ENCODE measurements around the gene BDH1. TPM values are rescaled to one million over a fixed set of nuclear protein-coding genes. Genes with fewer than 3 reads are reported as not detected.

BDH1 gene
- total RNA-seq, 1 experiment from 2014 or later, result 57.6 TPM

- ChIA-PET POLR2A (ENCODE audit: low non-redundant PET) (no interaction called here), CTCF (no interaction called here)
- Histone ChIP-seq H3K4me1 (ENCODE audit: insufficient read depth, low read length, poor library complexity, severe bottlenecking) (peaks cover 15% of the 10 kb centered on the region), H3K27me3 (replicated peaks; ENCODE audit: insufficient read depth, low read depth, low read length, poor library complexity) (no peaks in the 10 kb centered on the region), H3K27ac (ENCODE audit: low read depth, low read length, poor library complexity, severe bottlenecking) (no peak overlapping the region), H3K4me3 (ENCODE audit: low read depth, low read length, poor library complexity, severe bottlenecking) (no peak overlapping the region), H3K36me3 (ENCODE audit: insufficient read depth, low read length, poor library complexity, severe bottlenecking) (peaks cover 2% of the 10 kb centered on the region), H3K9me3 (ENCODE audit: low read depth, low read length, poor library complexity, severe bottlenecking) (no peaks in the 10 kb centered on the region)
- TF ChIP-seq CTCF (conservative IDR thresholded peaks at IDR 0.05; ENCODE audit: low read depth, low read length) (no peak), EZH2 (IDR thresholded peaks at IDR 0.05; ENCODE audit: borderline replicate concordance, low read depth, low read length, poor library complexity, severe bottlenecking) (no peak)
- intact Hi-C loops (cut with micrococcal nuclease; ENCODE audit: unreplicated experiment), result no loop called here
- DNase-seq (ENCODE audit: low spot score), result no peak
- no TSS peak for BruUV-seq (replicated peaks)
Measured at GRCh38 chr3:197542741-197543454, 12.9 kb downstream of the BDH1 start.

- H3K4me1 ChIP-seq (ENCODE audit: insufficient read depth, low read length, poor library complexity, severe bottlenecking), result peaks cover 15% of the 10 kb centered on the region
- peak overlapping the region; percentile 24 for H3K4me3 ChIP-seq (ENCODE audit: low read depth, low read length, poor library complexity, severe bottlenecking)
- TF ChIP-seq CTCF (conservative IDR thresholded peaks at IDR 0.05; ENCODE audit: low read depth, low read length) (no peak), EZH2 (IDR thresholded peaks at IDR 0.05; ENCODE audit: borderline replicate concordance, low read depth, low read length, poor library complexity, severe bottlenecking) (no peak)
- H3K9me3 ChIP-seq (ENCODE audit: low read depth, low read length, poor library complexity, severe bottlenecking), result no peaks in the 10 kb centered on the region
- ChIA-PET CTCF (no interaction called here), POLR2A (ENCODE audit: low non-redundant PET) (no interaction called here)
- no TSS peak for BruUV-seq (replicated peaks)
- peak; percentile 93 for DNase-seq (ENCODE audit: low spot score)
- peak overlapping the region; percentile 6 for H3K27ac ChIP-seq (ENCODE audit: low read depth, low read length, poor library complexity, severe bottlenecking)
- peaks cover 2% of the 10 kb centered on the region for H3K36me3 ChIP-seq (ENCODE audit: insufficient read depth, low read length, poor library complexity, severe bottlenecking)
- intact Hi-C loops (cut with micrococcal nuclease; ENCODE audit: unreplicated experiment), result no loop called here
- H3K27me3 ChIP-seq (replicated peaks; ENCODE audit: insufficient read depth, low read depth, low read length, poor library complexity), result no peaks in the 10 kb centered on the region
Measured at GRCh38 chr3:197541756-197542539, 13.8 kb downstream of the BDH1 start.

- POLR2A ChIA-PET (ENCODE audit: low non-redundant PET), result no interaction called here
- H3K4me3 ChIP-seq (ENCODE audit: low read depth, low read length, poor library complexity, severe bottlenecking), result no peak overlapping the region
- intact Hi-C loops (cut with micrococcal nuclease; ENCODE audit: unreplicated experiment), result no loop called here
- CTCF ChIA-PET, result interaction anchor here (0.6 kb wide), 1 partner anchor 1942 kb away, joined by 4 read pairs; no protein-coding TSS in a partner anchor
- H3K27ac ChIP-seq (ENCODE audit: low read depth, low read length, poor library complexity, severe bottlenecking), result no peak overlapping the region
- H3K36me3 ChIP-seq (ENCODE audit: insufficient read depth, low read length, poor library complexity, severe bottlenecking), result peaks cover 2% of the 10 kb centered on the region
- no TSS peak for BruUV-seq (replicated peaks)
- DNase-seq (ENCODE audit: low spot score), result no peak
- TF ChIP-seq CTCF (conservative IDR thresholded peaks at IDR 0.05; ENCODE audit: low read depth, low read length) (no peak), EZH2 (IDR thresholded peaks at IDR 0.05; ENCODE audit: borderline replicate concordance, low read depth, low read length, poor library complexity, severe bottlenecking) (no peak)
- no peaks in the 10 kb centered on the region for H3K27me3 ChIP-seq (replicated peaks; ENCODE audit: insufficient read depth, low read depth, low read length, poor library complexity)
- no peaks in the 10 kb centered on the region for H3K9me3 ChIP-seq (ENCODE audit: low read depth, low read length, poor library complexity, severe bottlenecking)
- peaks cover 15% of the 10 kb centered on the region for H3K4me1 ChIP-seq (ENCODE audit: insufficient read depth, low read length, poor library complexity, severe bottlenecking)
Measured at GRCh38 chr3:197540961-197541377, 14.8 kb downstream of the BDH1 start.

Data from A673 (cell line).